PC-3 (cell line): Measurements from ENCODE around the gene LIPN. TPM values are rescaled to one million over a fixed set of nuclear protein-coding genes. Genes with fewer than 3 reads are reported as not detected.

Experiments used
- ATAC-seq: fragments of 200-7000 bp; cut with Tn5 transposase; 2 replicates; pipeline ENCODE4 v1.9.1; 2020; ENCODE audit warnings: mild to moderate bottlenecking, moderate library complexity
- Bru-seq: library from RNA; stranded (reverse); fragments of 400-500 nt; gene quantifications from one replicate; lab custom pipeline; 2021; lab: Mats Ljungman, UMichigan
- BruChase-seq, 2 experiments: library from RNA; stranded (reverse); fragments of 400-500 nt; gene quantifications; one replicate each; lab custom pipeline; 2021; lab: Mats Ljungman, UMichigan
- BruUV-seq: library from RNA; stranded (reverse); fragments of 400-500 nt; replicated peaks from 2 replicates; lab custom pipeline; 2021; lab: Mats Ljungman, UMichigan
- CTCF ChIA-PET: fragments of 300-600 bp; sonication (Branson Sonifier 250); formaldehyde crosslinking; loops from one replicate; lab custom pipeline; 2022; ENCODE audit warnings: antibody characterized with exemption; lab: Charles Lee
- POLR2A ChIA-PET: fragments of 300-600 bp; sonication (Branson Sonifier 250); formaldehyde crosslinking; loops from one replicate; lab custom pipeline; 2022; ENCODE audit warnings: antibody characterized with exemption; ENCODE audit not compliant: unreplicated experiment; lab: Charles Lee
- DNase-seq: peaks from one replicate; pipeline ENCODE4 v3.0.0-alpha.2; 2015
- H2AFZ ChIP-seq: fragments of 300-600 bp; sonication (generic); 2 replicates; pipeline ENCODE4 v1.6.0; 2016; ENCODE audit warnings: antibody characterized with exemption, low read length
- H3F3A ChIP-seq: fragments of 300-600 bp; sonication (generic); one replicate; pipeline ENCODE4 v1.6.0; 2017; ENCODE audit warnings: antibody characterized with exemption, low read length, control low read depth, mild to moderate bottlenecking; ENCODE audit not compliant: unreplicated experiment
- H3K27ac ChIP-seq: fragments of 300-600 bp; sonication (generic); 2 replicates; pipeline ENCODE4 v1.5.1; 2016; ENCODE audit warnings: mild to moderate bottlenecking, low read length
- H3K27me3 ChIP-seq: fragments of 300-600 bp; sonication (generic); 2 replicates; pipeline ENCODE4 v1.6.1; 2016; ENCODE audit warnings: low read length, mixed read lengths
- H3K36me3 ChIP-seq: fragments of 300-600 bp; sonication (generic); 2 replicates; pipeline ENCODE4 v1.6.1; 2016; ENCODE audit warnings: low read depth, mixed run types, low read length, mixed read lengths
- H3K4me1 ChIP-seq: fragments of 300-600 bp; sonication (generic); 2 replicates; pipeline ENCODE4 v1.5.1; 2016; ENCODE audit warnings: low read length; ENCODE audit not compliant: insufficient read depth
- H3K4me2 ChIP-seq: fragments of 300-600 bp; sonication (generic); 2 replicates; pipeline ENCODE4 v1.6.0; 2016; ENCODE audit warnings: low read length
- H3K4me3 ChIP-seq: fragments of 300-600 bp; sonication (generic); 2 replicates; pipeline ENCODE4 v1.5.1; 2016; ENCODE audit warnings: mild to moderate bottlenecking, low read length, mixed read lengths
- H3K79me2 ChIP-seq: fragments of 300-600 bp; sonication (generic); 2 replicates; pipeline ENCODE4 v1.6.1; 2017; ENCODE audit warnings: low read length, mixed read lengths
- H3K9ac ChIP-seq: fragments of 300-600 bp; sonication (generic); 2 replicates; pipeline ENCODE4 v1.6.0; 2016; ENCODE audit warnings: mild to moderate bottlenecking, low read length
- H3K9me2 ChIP-seq: fragments of 300-600 bp; sonication (generic); replicated peaks from 2 replicates; pipeline ENCODE4 v1.6.1; 2016; ENCODE audit warnings: mixed run types, low read length, mixed read lengths
- H3K9me3 ChIP-seq: fragments of 300-600 bp; sonication (generic); 2 replicates; pipeline ENCODE4 v1.6.1; 2016; ENCODE audit warnings: low read length, mixed read lengths
- H4K20me1 ChIP-seq: fragments of 300-600 bp; sonication (generic); 2 replicates; pipeline ENCODE4 v1.6.1; 2016; ENCODE audit warnings: low read length, mixed read lengths
- EZH2 ChIP-seq: fragments of 300-600 bp; sonication (generic); IDR thresholded peaks from one replicate; pipeline ENCODE4 v1.6.1; 2017; ENCODE audit warnings: antibody characterized with exemption, mild to moderate bottlenecking, low read length; ENCODE audit not compliant: unreplicated experiment
- EZH2phosphoT487 ChIP-seq: fragments of 300-600 bp; sonication (generic); IDR thresholded peaks from 2 replicates; pipeline ENCODE4 v1.6.1; 2018; ENCODE audit warnings: mild to moderate bottlenecking, antibody characterized with exemption, low read length, borderline replicate concordance
- intact Hi-C: fragments of 100-400 bp; cut with micrococcal nuclease; formaldehyde crosslinking; loops from 2 replicates; pipeline ENCODE4 v1.9.0; 2023
- long read RNA-seq: library from polyadenylated mRNA; unstranded; transcript quantifications from one replicate; pipeline ENCODE4 v2.0.0, GENCODE V29; 2021; ENCODE audit not compliant: unreplicated experiment
- total RNA-seq: library from RNA; depleted of rRNA; stranded (reverse); fragments of >200 nt; gene quantifications from 2 replicates; pipeline ENCODE4 v1.2.3, GENCODE V29; 2014; rRNA removed
- TF ChIP-seq, protein P1 (sequence below): fragments of 300-600 bp; sonication (generic); conservative IDR thresholded peaks from 2 replicates; pipeline ENCODE4 v1.5.1; 2017; ENCODE audit warnings: antibody characterized with exemption, low read depth, mild to moderate bottlenecking, low read length

The LIPN gene, protein sequence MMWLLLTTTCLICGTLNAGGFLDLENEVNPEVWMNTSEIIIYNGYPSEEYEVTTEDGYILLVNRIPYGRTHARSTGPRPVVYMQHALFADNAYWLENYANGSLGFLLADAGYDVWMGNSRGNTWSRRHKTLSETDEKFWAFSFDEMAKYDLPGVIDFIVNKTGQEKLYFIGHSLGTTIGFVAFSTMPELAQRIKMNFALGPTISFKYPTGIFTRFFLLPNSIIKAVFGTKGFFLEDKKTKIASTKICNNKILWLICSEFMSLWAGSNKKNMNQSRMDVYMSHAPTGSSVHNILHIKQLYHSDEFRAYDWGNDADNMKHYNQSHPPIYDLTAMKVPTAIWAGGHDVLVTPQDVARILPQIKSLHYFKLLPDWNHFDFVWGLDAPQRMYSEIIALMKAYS
- total RNA-seq, result not detected in 2 replicates
- Bru-seq, nascent RNA, result not detected
- BruChase-seq, experiment 1, labeled RNA remaining after a 6-hour chase, result not detected
- not detected for BruChase-seq, experiment 2, labeled RNA remaining after a 2-hour chase
- long read RNA-seq, result 0 reads

DNA sequence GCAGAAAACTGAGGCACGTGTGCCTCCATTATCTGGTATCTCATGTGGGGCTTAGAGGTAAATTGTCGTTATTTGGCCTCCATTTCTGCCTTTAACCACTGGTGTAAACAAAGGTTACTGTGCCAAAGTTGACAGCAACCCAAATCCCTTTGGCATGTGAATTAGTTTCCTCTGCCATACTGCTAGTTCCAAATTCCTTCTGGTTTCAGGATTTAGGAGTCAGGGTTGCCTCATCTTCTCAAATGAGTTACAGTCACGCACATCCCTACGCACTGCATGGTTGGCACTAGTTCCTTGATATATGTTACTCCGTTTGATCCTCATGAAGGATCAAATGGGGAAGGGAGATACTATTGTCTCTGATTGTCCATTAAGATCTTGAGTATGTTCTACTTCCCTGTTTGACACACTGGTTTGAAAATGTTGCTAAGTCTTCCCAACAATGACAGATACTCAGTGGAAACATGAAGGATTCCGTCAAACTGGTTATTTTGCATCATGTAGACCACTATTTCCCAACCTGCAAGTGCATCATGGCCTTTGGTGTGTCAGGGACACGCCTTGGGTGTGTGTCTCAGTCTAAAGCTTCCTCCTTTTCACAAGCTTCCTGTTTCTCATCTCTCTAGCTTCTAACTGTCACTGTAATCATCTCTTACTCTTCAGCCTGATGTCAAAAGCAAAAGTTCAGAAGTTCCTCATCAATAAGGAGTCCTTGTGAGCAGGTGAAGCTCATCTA is at the start of gene LIPN:
LIPN (plus strand) TSS at position 655 of the 736 bp plus-strand sequence. CDS start 1,386 bp downstream, outside the sequence.
- 0 out of 2 replicates have a peak, but pooled peaks cover 1% of the 10 kb centered on the region for H3K4me1 ChIP-seq
- CTCF ChIA-PET, result no interaction called here
- no peaks in the 10 kb centered on the region for H3K36me3 ChIP-seq
- H3K9me2 ChIP-seq, result no peaks in the 10 kb centered on the region
- no peaks in the 10 kb centered on the region for H3K79me2 ChIP-seq
- H2AFZ ChIP-seq, result no peak within 1 kb of the TSS
- no peak within 1 kb of the TSS for H3K27ac ChIP-seq
- H4K20me1 ChIP-seq, result no peaks in the 10 kb centered on the region
- ATAC-seq, result no peak
- no peaks in the 10 kb centered on the region for H3K9me3 ChIP-seq
- H3K4me3 ChIP-seq, result no peak within 1 kb of the TSS
- no peak for DNase-seq
- POLR2A ChIA-PET, result no interaction called here
- H3K4me2 ChIP-seq, result no peak within 1 kb of the TSS
- no peaks in the 10 kb centered on the region for H3K27me3 ChIP-seq
- TF ChIP-seq EZH2 (no peak), EZH2phosphoT487 (no peak)
- TF ChIP-seq, protein P1, sequence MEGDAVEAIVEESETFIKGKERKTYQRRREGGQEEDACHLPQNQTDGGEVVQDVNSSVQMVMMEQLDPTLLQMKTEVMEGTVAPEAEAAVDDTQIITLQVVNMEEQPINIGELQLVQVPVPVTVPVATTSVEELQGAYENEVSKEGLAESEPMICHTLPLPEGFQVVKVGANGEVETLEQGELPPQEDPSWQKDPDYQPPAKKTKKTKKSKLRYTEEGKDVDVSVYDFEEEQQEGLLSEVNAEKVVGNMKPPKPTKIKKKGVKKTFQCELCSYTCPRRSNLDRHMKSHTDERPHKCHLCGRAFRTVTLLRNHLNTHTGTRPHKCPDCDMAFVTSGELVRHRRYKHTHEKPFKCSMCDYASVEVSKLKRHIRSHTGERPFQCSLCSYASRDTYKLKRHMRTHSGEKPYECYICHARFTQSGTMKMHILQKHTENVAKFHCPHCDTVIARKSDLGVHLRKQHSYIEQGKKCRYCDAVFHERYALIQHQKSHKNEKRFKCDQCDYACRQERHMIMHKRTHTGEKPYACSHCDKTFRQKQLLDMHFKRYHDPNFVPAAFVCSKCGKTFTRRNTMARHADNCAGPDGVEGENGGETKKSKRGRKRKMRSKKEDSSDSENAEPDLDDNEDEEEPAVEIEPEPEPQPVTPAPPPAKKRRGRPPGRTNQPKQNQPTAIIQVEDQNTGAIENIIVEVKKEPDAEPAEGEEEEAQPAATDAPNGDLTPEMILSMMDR, result no peak
- intact Hi-C loops, result no loop called here
- no peak within 1 kb of the TSS for H3K9ac ChIP-seq
- BruUV-seq, result no TSS peak
- H3F3A ChIP-seq, result no peaks in the 10 kb centered on the region

GRCh38 chr10:88715517-88715916 is 44.3 kb upstream of the LIPN start:
- no peak overlapping the region for H3K9ac ChIP-seq
- no peaks in the 10 kb centered on the region for H4K20me1 ChIP-seq
- no peaks in the 10 kb centered on the region for H3F3A ChIP-seq
- H3K4me3 ChIP-seq, result no peak overlapping the region
- H3K27me3 ChIP-seq, result no peaks in the 10 kb centered on the region
- BruUV-seq, result no TSS peak
- no peak for ATAC-seq
- no peaks in the 10 kb centered on the region for H3K9me2 ChIP-seq
- no peaks in the 10 kb centered on the region for H3K79me2 ChIP-seq
- POLR2A ChIA-PET, result no interaction called here
- DNase-seq, result no peak
- intact Hi-C loops, result no loop called here
- H3K27ac ChIP-seq, result no peak overlapping the region
- no peak overlapping the region for H3K4me2 ChIP-seq
- no peaks in the 10 kb centered on the region for H3K9me3 ChIP-seq
- no peak overlapping the region for H2AFZ ChIP-seq
- H3K4me1 ChIP-seq, result no peaks in the 10 kb centered on the region
- H3K36me3 ChIP-seq, result no peaks in the 10 kb centered on the region
- TF ChIP-seq EZH2phosphoT487 (no peak), EZH2 (no peak)
- TF ChIP-seq, protein P1, result no peak
- CTCF ChIA-PET, result no interaction called here
